ENCODE results near the gene KCNG2.

GRCh38 chr18:79868168-79868784, 70.5 kb downstream of the KCNG2 start:
- TF ChIP-seq CTCF (IDR thresholded peaks at IDR 0.05) (no peak), POLR2A (IDR thresholded peaks at IDR 0.05) (no peak)
